Measurements from ENCODE around the gene CEP89.
"Not testable (repeated sequence)": the region's sequence is repeated elsewhere in the genome, so short reads cannot be mapped to it uniquely, and the experiment has no call there.

CEP89 gene

DNA sequence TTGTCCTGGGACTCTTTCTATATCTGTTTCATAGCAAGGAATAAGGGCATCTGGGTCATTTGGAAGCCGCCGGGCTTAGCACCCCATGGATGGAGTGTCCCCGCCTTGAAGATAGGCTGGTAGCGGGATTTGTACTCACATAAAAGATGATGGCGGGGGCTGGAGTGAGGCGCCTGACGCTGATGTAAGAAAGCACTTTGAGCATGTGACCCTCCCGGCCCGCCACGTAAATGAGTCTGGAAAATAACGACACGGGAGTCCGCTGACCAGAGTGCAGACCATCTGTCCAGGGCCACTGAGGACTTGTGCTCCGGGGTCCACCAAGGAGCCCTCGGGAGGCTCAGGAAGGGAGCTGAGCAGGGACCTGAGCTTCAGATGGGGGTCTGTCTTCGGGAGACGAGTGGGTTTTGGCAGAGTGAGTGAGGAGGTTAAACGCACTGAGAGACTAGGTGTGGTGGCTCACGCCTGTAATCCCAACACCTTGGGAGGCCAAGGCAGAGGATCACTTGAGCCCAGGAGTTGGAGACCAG, 128.0 kb downstream of the CEP89 start:
- Histone ChIP-seq H3K4me2 (ENCODE audit: insufficient read depth, low read length, poor library complexity, severe bottlenecking) (no peak overlapping the region), H3K27ac (replicated peaks; ENCODE audit: low read length) (no peak overlapping the region), H2BK5ac (ENCODE audit: low read length) (no peak overlapping the region), H3K14ac (ENCODE audit: low read length) (no peak overlapping the region), H3K79me1 (ENCODE audit: low read depth, low read length) (peaks cover 3% of the 10 kb centered on the region), H3K4me1 (ENCODE audit: control insufficient read depth in 2 of 2, insufficient read depth in 1 of 2, low read depth in 1 of 2, low read length in 2 of 2) (no peaks in the 10 kb centered on the region), H3K27me3 (ENCODE audit: control insufficient read depth in 3 of 3, insufficient read depth in 3 of 3, low read depth in 1 of 3, low read length in 3 of 3) (no peaks in the 10 kb centered on the region), H2AFZ (ENCODE audit: low read length) (no peak overlapping the region), H2BK12ac (ENCODE audit: low read length) (no peak overlapping the region), H2BK120ac (ENCODE audit: low read depth, low read length) (no peak overlapping the region), H3K4ac (ENCODE audit: low read length) (no peak overlapping the region), H3K23ac (ENCODE audit: low read depth, low read length, poor library complexity) (no peak overlapping the region), H4K91ac (ENCODE audit: low read depth, low read length, poor library complexity) (no peak overlapping the region), H3K18ac (ENCODE audit: low read length) (no peak overlapping the region), H2BK15ac (ENCODE audit: low read length) (no peak overlapping the region), H4K8ac (ENCODE audit: low read depth, low read length) (no peak overlapping the region), H3K9ac (ENCODE audit: low read depth, low read length, poor library complexity) (no peak overlapping the region), H3K4me3 (ENCODE audit: low read length in 2 of 2) (no peak overlapping the region), H3K9me3 (replicated peaks in 1 of 2; ENCODE audit: control insufficient read depth in 2 of 2, insufficient read depth in 1 of 2, low read depth in 1 of 2, low read length in 2 of 2) (peaks cover 2 to 5% of the 10 kb centered on the region in 2 donors), H2AK5ac (ENCODE audit: low read depth, low read length) (no peak overlapping the region), H3K36me3 (replicated peaks in 1 of 2; ENCODE audit: control insufficient read depth in 2 of 2, insufficient read depth in 2 of 2, low read length in 2 of 2) (no peaks in the 10 kb centered on the region)
- no CpG with 5 or more reads among the region's 19 CpGs for WGBS, 2 donors (ENCODE audit: extremely low coverage in 2 of 2, insufficient read length in 2 of 2, insufficient replicate concordance in 1 of 2)
- no peak for DNase-seq (ENCODE audit: low spot score)

DNA sequence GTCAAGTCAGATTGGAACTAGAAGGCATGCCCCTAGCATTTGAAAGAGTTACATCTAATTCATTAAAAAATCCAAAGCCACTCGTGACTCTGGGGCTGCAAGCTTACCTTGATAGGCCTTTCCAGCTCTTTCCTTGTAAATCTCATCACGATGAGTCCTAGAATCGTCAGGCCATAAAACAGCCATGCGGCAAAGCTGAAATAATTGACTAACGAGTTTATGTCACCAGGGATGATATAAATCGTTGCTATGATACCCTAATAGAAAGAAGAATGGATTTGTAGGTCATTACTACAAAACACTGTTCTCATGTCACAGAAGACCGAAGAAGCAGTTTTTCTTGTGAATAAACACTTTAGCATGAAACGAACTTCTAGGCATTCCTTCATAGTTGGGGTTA, 129.7 kb downstream of the CEP89 start:
- no CpG with 5 or more reads among the region's 8 CpGs for WGBS, 2 donors (ENCODE audit: extremely low coverage in 2 of 2, insufficient read length in 2 of 2, insufficient replicate concordance in 1 of 2)
- no peak overlapping the region for H2AK5ac ChIP-seq (ENCODE audit: low read depth, low read length)
- peaks cover 2 to 5% of the 10 kb centered on the region in 2 donors for H3K9me3 ChIP-seq (replicated peaks in 1 of 2; ENCODE audit: control insufficient read depth in 2 of 2, insufficient read depth in 1 of 2, low read depth in 1 of 2, low read length in 2 of 2)
- no peak overlapping the region for H3K14ac ChIP-seq (ENCODE audit: low read length)
- H2BK120ac ChIP-seq (ENCODE audit: low read depth, low read length), result no peak overlapping the region
- no peak overlapping the region for H2BK12ac ChIP-seq (ENCODE audit: low read length)
- H3K79me1 ChIP-seq (ENCODE audit: low read depth, low read length), result peaks cover 3% of the 10 kb centered on the region
- H3K23ac ChIP-seq (ENCODE audit: low read depth, low read length, poor library complexity), result no peak overlapping the region
- no peak overlapping the region for H3K4me3 ChIP-seq (ENCODE audit: low read length in 2 of 2)
- H3K4me1 ChIP-seq (ENCODE audit: control insufficient read depth in 2 of 2, insufficient read depth in 1 of 2, low read depth in 1 of 2, low read length in 2 of 2), result no peaks in the 10 kb centered on the region
- no peak overlapping the region for H4K91ac ChIP-seq (ENCODE audit: low read depth, low read length, poor library complexity)
- H3K27me3 ChIP-seq (ENCODE audit: control insufficient read depth in 3 of 3, insufficient read depth in 3 of 3, low read depth in 1 of 3, low read length in 3 of 3), result no peaks in the 10 kb centered on the region
- no peak overlapping the region for H3K9ac ChIP-seq (ENCODE audit: low read depth, low read length, poor library complexity)
- H3K4ac ChIP-seq (ENCODE audit: low read length), result no peak overlapping the region
- H2AFZ ChIP-seq (ENCODE audit: low read length), result no peak overlapping the region
- no peak for DNase-seq (ENCODE audit: low spot score)
- no peaks in the 10 kb centered on the region for H3K36me3 ChIP-seq (replicated peaks in 1 of 2; ENCODE audit: control insufficient read depth in 2 of 2, insufficient read depth in 2 of 2, low read length in 2 of 2)
- H4K8ac ChIP-seq (ENCODE audit: low read depth, low read length), result no peak overlapping the region
- no peak overlapping the region for H2BK5ac ChIP-seq (ENCODE audit: low read length)
- H3K18ac ChIP-seq (ENCODE audit: low read length), result no peak overlapping the region
- H3K4me2 ChIP-seq (ENCODE audit: insufficient read depth, low read length, poor library complexity, severe bottlenecking), result no peak overlapping the region
- H3K27ac ChIP-seq (replicated peaks; ENCODE audit: low read length), result no peak overlapping the region
- no peak overlapping the region for H2BK15ac ChIP-seq (ENCODE audit: low read length)

DNA sequence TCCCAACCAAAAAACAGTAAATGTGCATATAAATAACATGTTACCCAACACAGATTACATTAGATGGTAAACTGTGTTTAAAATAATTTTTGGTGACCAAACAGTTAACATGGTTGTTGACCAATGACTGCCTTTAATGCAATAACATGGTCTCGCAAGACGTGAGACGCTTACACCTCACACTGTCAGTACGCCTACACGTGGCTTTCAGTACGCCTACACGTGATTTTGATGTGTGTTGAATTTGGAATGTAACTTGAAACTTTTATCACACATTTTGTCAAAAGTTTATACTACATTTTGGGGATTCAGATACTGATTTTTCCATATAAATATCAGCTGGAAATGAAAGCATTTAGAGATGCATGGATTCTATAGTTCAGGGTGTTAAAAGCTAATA, 134.2 kb downstream of the CEP89 start:
- Histone ChIP-seq H2BK5ac (ENCODE audit: low read length) (no peak overlapping the region), H3K9ac (ENCODE audit: low read depth, low read length, poor library complexity) (no peak overlapping the region), H3K79me1 (ENCODE audit: low read depth, low read length) (no peaks in the 10 kb centered on the region), H3K14ac (ENCODE audit: low read length) (no peak overlapping the region), H3K4me1 (ENCODE audit: control insufficient read depth in 2 of 2, insufficient read depth in 1 of 2, low read depth in 1 of 2, low read length in 2 of 2) (no peaks in the 10 kb centered on the region), H2AK5ac (ENCODE audit: low read depth, low read length) (no peak overlapping the region), H3K27me3 (ENCODE audit: control insufficient read depth in 3 of 3, insufficient read depth in 3 of 3, low read depth in 1 of 3, low read length in 3 of 3) (no peaks in the 10 kb centered on the region), H3K18ac (ENCODE audit: low read length) (no peak overlapping the region), H2BK15ac (ENCODE audit: low read length) (no peak overlapping the region), H4K8ac (ENCODE audit: low read depth, low read length) (no peak overlapping the region), H3K23ac (ENCODE audit: low read depth, low read length, poor library complexity) (no peak overlapping the region), H3K4me2 (ENCODE audit: insufficient read depth, low read length, poor library complexity, severe bottlenecking) (no peak overlapping the region), H4K91ac (ENCODE audit: low read depth, low read length, poor library complexity) (no peak overlapping the region), H2BK120ac (ENCODE audit: low read depth, low read length) (no peak overlapping the region), H3K9me3 (replicated peaks in 1 of 2; ENCODE audit: control insufficient read depth in 2 of 2, insufficient read depth in 1 of 2, low read depth in 1 of 2, low read length in 2 of 2) (peaks cover 2 to 5% of the 10 kb centered on the region in 2 donors), H2AFZ (ENCODE audit: low read length) (no peak overlapping the region), H3K27ac (replicated peaks; ENCODE audit: low read length) (no peak overlapping the region), H2BK12ac (ENCODE audit: low read length) (no peak overlapping the region), H3K4me3 (ENCODE audit: low read length in 2 of 2) (no peak overlapping the region), H3K36me3 (replicated peaks in 1 of 2; ENCODE audit: control insufficient read depth in 2 of 2, insufficient read depth in 2 of 2, low read length in 2 of 2) (no peaks in the 10 kb centered on the region), H3K4ac (ENCODE audit: low read length) (no peak overlapping the region)
- no peak for DNase-seq (ENCODE audit: low spot score)
- WGBS, 2 donors (ENCODE audit: extremely low coverage in 2 of 2, insufficient read length in 2 of 2, insufficient replicate concordance in 1 of 2), result no CpG with 5 or more reads among the region's 7 CpGs

DNA sequence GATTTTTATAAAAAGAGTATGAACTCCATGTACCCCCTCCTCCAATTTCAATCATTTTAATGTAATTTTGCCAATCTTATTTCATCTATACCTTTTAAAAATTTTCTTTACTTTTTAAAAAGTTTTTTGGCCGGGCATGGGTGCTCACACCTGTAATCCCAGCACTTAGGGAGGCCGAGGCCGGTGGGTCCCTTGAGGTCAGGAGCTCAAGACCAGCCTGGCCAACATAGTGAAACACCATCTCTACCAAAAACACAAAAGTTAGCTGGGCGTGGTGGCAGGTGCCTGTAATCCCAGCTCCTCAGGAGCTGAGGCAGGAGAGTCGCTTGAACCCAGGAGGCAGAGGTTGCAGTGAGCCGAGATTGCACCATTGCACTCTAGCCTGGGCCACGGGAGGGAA, 138.4 kb downstream of the CEP89 start:
- H3K18ac ChIP-seq (ENCODE audit: low read length); H3K4me1 ChIP-seq (ENCODE audit: control insufficient read depth in 2 of 2, insufficient read depth in 1 of 2, low read depth in 1 of 2, low read length in 2 of 2); H2BK12ac ChIP-seq (ENCODE audit: low read length); DNase-seq (ENCODE audit: low spot score); H3K9me3 ChIP-seq (replicated peaks in 1 of 2; ENCODE audit: control insufficient read depth in 2 of 2, insufficient read depth in 1 of 2, low read depth in 1 of 2, low read length in 2 of 2); H3K27ac ChIP-seq (replicated peaks; ENCODE audit: low read length); H3K36me3 ChIP-seq (replicated peaks in 1 of 2; ENCODE audit: control insufficient read depth in 2 of 2, insufficient read depth in 2 of 2, low read length in 2 of 2); H2AK5ac ChIP-seq (ENCODE audit: low read depth, low read length); H3K14ac ChIP-seq (ENCODE audit: low read length); H2BK120ac ChIP-seq (ENCODE audit: low read depth, low read length); H3K4me3 ChIP-seq (ENCODE audit: low read length in 2 of 2); H3K27me3 ChIP-seq (ENCODE audit: control insufficient read depth in 3 of 3, insufficient read depth in 3 of 3, low read depth in 1 of 3, low read length in 3 of 3); H2BK5ac ChIP-seq (ENCODE audit: low read length); H3K4ac ChIP-seq (ENCODE audit: low read length); H4K8ac ChIP-seq (ENCODE audit: low read depth, low read length); H3K9ac ChIP-seq (ENCODE audit: low read depth, low read length, poor library complexity); H4K91ac ChIP-seq (ENCODE audit: low read depth, low read length, poor library complexity); H3K79me1 ChIP-seq (ENCODE audit: low read depth, low read length); H2BK15ac ChIP-seq (ENCODE audit: low read length); H2AFZ ChIP-seq (ENCODE audit: low read length); H3K23ac ChIP-seq (ENCODE audit: low read depth, low read length, poor library complexity); H3K4me2 ChIP-seq (ENCODE audit: insufficient read depth, low read length, poor library complexity, severe bottlenecking): not testable (repeated sequence)
- no CpG with 5 or more reads among the region's 7 CpGs for WGBS, 2 donors (ENCODE audit: extremely low coverage in 2 of 2, insufficient read length in 2 of 2, insufficient replicate concordance in 1 of 2)

Data from neuronal stem cell (in vitro differentiated cells).